Lower lobe of right lung (tissue), 2 donors: Measurements from ENCODE around the gene TMEM95. TPM values are rescaled to one million over a fixed set of nuclear protein-coding genes. Genes with fewer than 3 reads are reported as not detected.

Experiments
- ATAC-seq, 2 donors: fragments of 200-7000 bp; cut with Tn5 transposase; one replicate each; pipeline ENCODE4 v1.9.1; 2020 to 2022; ENCODE audit warnings: mild to moderate bottlenecking in 2 of 2, moderate library complexity in 2 of 2
- DNase-seq: peaks from one replicate; pipeline ENCODE4 v3.0.0-alpha.2; 2020
- H3K27ac ChIP-seq: fragments of 200-600 bp; one replicate; pipeline ENCODE4 v1.8.0; 2022
- H3K27me3 ChIP-seq: fragments of 200-600 bp; one replicate; pipeline ENCODE4 v1.8.0; 2022; ENCODE audit warnings: low read depth
- H3K36me3 ChIP-seq: fragments of 200-600 bp; one replicate; pipeline ENCODE4 v1.8.0; 2022; ENCODE audit warnings: mild to moderate bottlenecking
- H3K4me1 ChIP-seq: fragments of 200-600 bp; one replicate; pipeline ENCODE4 v1.8.0; 2022
- H3K4me3 ChIP-seq: fragments of 200-600 bp; one replicate; pipeline ENCODE4 v1.8.0; 2022; ENCODE audit warnings: mild to moderate bottlenecking
- H3K9me3 ChIP-seq: fragments of 200-600 bp; one replicate; pipeline ENCODE4 v1.8.0; 2022
- intact Hi-C: fragments of 100-400 bp; cut with DNase I; formaldehyde crosslinking; loops from one replicate; pipeline ENCODE4 v1.11.0; 2022
- total RNA-seq: library from RNA; stranded (reverse); fragmentation: NEBNext Ultra II Directional; extraction: Animal tissue kit (Norgen Biotek cat#: 25700); gene quantifications from one replicate; pipeline ENCODE4 v1.2.1, GENCODE V29; 2021
- TF ChIP-seq, protein P1 (sequence below): fragments of 200-600 bp; IDR thresholded peaks from one replicate; pipeline ENCODE4 v1.8.0; 2022; ENCODE audit warnings: antibody characterized with exemption, mild to moderate bottlenecking
- donor health status: DM: no; HTN: yes; CAD: no; lungs with severe emphysema.

TMEM95 gene
- total RNA-seq, 1 donor from 2014 or later, result not detected

DNA sequence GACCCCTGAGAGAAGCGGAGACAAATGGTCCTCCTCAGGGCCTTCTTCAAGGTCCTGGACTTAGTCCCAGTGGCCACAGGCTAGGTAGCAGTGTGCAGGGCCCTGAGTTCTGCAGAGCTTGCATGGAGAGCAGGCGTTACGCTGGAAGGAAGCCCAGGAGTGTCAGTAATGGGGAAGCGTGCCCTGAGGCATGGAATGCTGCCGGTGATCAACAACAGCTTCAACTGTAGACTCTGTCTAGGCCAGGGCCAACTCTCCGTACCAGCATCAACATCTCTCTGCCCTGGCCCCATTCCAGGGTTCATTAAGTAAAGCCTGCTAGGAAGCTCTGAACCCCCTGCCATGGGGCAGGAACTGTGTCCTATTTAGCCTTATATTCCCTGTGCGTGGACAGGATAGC lies 25.4 kb downstream of the TMEM95 start:
- DNase-seq, result peak; percentile 66
- Histone ChIP-seq H3K36me3 (peaks cover 6% of the 10 kb centered on the region), H3K4me3 (peak overlapping the region; percentile 61), H3K27me3 (peaks cover 10% of the 10 kb centered on the region), H3K9me3 (no peaks in the 10 kb centered on the region), H3K27ac (peak overlapping the region; percentile 71), H3K4me1 (peaks cover 26% of the 10 kb centered on the region)
- peak; percentile 57 to 58 for ATAC-seq
- TF ChIP-seq, protein P1, sequence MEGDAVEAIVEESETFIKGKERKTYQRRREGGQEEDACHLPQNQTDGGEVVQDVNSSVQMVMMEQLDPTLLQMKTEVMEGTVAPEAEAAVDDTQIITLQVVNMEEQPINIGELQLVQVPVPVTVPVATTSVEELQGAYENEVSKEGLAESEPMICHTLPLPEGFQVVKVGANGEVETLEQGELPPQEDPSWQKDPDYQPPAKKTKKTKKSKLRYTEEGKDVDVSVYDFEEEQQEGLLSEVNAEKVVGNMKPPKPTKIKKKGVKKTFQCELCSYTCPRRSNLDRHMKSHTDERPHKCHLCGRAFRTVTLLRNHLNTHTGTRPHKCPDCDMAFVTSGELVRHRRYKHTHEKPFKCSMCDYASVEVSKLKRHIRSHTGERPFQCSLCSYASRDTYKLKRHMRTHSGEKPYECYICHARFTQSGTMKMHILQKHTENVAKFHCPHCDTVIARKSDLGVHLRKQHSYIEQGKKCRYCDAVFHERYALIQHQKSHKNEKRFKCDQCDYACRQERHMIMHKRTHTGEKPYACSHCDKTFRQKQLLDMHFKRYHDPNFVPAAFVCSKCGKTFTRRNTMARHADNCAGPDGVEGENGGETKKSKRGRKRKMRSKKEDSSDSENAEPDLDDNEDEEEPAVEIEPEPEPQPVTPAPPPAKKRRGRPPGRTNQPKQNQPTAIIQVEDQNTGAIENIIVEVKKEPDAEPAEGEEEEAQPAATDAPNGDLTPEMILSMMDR, result no peak
- intact Hi-C loops, result no loop called here

DNA sequence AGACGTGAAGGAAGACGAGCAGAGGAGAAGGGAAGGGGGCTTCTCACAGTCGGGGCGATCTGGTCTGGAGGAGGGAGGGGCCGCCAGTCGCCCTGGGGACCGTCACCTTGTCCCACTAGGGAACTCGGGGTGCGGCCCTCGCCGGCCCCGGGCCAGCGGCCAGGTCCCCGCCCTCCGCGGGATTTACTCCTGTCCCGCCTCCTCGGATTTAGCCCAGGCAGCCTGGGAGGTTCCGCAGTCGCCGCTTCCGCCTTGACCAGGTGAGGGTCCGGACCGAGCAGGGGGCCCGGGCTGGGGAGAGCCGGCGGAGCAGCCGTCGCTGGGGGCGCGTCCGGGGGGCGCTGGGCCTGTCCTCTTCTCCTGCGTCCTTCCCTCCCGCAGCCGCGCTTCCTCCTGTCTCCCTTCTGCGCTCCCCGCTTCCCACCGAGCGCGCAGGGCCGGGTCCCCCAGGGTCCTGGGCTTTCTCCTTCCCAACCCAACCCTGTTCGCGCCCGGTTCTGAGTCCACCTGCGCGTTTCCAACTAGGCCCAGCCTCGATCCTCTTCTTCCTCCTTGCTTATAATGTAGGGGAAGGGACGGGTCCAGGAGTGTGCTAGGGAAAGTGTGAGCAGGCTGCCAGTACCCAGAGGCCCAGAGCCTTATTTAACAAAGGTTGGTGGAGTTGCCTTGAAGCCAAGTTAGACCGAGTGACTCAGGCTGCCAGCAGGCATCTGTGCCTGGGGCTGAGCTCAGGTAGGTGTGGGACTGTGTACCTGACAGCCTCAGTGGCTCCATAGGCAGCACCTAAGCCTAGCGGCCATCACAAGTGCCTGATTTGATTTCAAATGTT lies 26.1 kb downstream of the TMEM95 start, which contains the start of gene TNK1:
TNK1 (plus strand) TSS at position 235 of the 829 bp plus-strand sequence. CDS start 1,838 bp downstream, outside the sequence.
- Histone ChIP-seq H3K27me3 (peaks cover 10% of the 10 kb centered on the region), H3K36me3 (peaks cover 6% of the 10 kb centered on the region), H3K27ac (peak within 1 kb of the TSS; percentile 71), H3K4me3 (peak within 1 kb of the TSS; percentile 61), H3K4me1 (peaks cover 26% of the 10 kb centered on the region), H3K9me3 (no peaks in the 10 kb centered on the region)
- DNase-seq, result peak; percentile 79
- intact Hi-C loops, result no loop called here
- TF ChIP-seq, protein P1, result no peak
- peak; percentile 82 to 93 for ATAC-seq

DNA sequence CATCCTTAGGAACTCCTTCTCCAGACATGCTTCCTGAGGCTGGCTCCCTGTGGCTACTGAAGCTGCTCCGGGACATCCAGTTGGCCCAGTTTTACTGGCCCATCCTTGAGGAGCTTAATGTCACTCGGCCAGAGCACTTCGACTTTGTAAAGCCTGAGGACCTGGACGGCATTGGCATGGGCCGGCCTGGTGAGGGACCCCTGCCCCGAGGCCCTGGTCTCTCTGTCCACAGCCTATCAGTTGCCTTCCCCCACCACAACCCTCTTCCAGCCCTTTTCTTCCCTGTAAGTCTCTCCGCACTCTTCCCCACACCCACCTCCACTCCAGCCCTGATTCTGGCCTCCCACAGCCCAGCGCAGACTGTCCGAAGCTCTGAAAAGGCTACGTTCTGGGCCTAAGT lies 27.9 kb downstream of the TMEM95 start:
- TF ChIP-seq, protein P1, result no peak
- H3K36me3 ChIP-seq, result peaks cover 16% of the 10 kb centered on the region
- DNase-seq, result no peak
- H3K4me3 ChIP-seq, result no peak overlapping the region
- peaks cover 26% of the 10 kb centered on the region for H3K4me1 ChIP-seq
- no peak for ATAC-seq
- peaks cover 10% of the 10 kb centered on the region for H3K27me3 ChIP-seq
- no peak overlapping the region for H3K27ac ChIP-seq
- H3K9me3 ChIP-seq, result no peaks in the 10 kb centered on the region
- intact Hi-C loops, result no loop called here

DNA sequence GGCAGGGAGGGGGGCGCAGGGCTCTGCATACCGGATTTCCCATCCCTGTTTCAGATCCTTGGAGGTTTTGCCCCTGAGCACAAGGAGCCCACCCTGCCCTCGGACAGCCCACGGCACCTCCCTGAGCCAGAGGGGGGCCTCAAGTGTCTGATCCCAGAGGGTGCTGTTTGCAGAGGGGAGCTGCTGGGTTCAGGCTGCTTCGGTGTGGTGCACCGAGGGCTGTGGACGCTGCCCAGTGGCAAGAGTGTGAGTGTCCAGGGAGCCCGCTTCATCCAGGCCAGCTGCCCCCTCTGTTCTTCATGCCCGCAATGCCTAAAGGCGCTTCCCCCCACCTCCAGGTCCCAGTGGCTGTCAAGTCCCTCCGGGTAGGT lies 28.4 kb downstream of the TMEM95 start:
- H3K9me3 ChIP-seq, result no peaks in the 10 kb centered on the region
- H3K27me3 ChIP-seq, result peaks cover 10% of the 10 kb centered on the region
- peaks cover 21% of the 10 kb centered on the region for H3K36me3 ChIP-seq
- no peak for DNase-seq
- peaks cover 26% of the 10 kb centered on the region for H3K4me1 ChIP-seq
- intact Hi-C loops, result no loop called here
- peak overlapping the region; percentile 52 for H3K4me3 ChIP-seq
- TF ChIP-seq, protein P1, result no peak
- H3K27ac ChIP-seq, result peak overlapping the region; percentile 49
- ATAC-seq, result no peak

DNA sequence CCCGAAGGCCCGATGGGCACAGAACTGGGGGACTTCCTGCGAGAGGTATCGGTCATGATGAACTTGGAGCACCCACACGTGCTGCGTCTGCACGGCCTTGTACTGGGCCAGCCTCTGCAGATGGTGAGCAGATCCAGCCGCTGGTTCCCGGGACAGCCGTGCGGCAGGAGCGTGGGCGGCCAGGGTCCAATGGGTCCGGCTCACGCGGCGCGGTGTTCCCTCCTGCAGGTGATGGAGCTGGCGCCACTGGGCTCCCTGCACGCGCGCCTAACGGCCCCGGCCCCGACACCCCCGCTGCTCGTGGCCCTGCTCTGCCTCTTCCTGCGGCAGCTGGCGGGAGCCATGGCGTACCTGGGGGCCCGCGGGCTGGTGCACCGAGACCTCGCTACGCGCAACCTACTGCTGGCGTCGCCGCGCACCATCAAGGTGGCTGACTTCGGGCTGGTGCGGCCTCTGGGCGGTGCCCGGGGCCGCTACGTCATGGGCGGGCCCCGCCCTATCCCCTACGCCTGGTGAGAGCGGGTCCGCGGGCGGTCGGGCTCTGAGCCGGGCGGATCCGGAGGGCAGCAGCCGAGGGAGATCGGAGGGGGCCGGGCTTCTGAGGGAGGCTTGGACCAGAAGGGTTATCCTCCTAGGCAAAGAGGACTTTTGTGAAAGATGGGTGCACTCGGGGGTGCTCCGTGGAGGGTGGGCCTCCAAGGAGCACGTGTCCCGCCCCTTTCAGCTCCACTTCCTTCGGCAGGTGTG lies 29.0 kb downstream of the TMEM95 start:
- intact Hi-C loops, result no loop called here
- Histone ChIP-seq H3K36me3 (peaks cover 26% of the 10 kb centered on the region), H3K4me1 (peaks cover 26% of the 10 kb centered on the region), H3K27me3 (peaks cover 10% of the 10 kb centered on the region), H3K9me3 (no peaks in the 10 kb centered on the region), H3K4me3 (peak overlapping the region; percentile 52), H3K27ac (peak overlapping the region; percentile 49)
- TF ChIP-seq, protein P1, result no peak
- ATAC-seq, result peak; percentile 45 to 68
- peak; percentile 51 for DNase-seq
